ENCODE results near the gene TGM3. TPM values are rescaled to one million over a fixed set of nuclear protein-coding genes. Genes with fewer than 3 reads are reported as not detected.

Gene TGM3
- total RNA-seq, 1 donor from 2014 or later: 1.5 TPM

DNA sequence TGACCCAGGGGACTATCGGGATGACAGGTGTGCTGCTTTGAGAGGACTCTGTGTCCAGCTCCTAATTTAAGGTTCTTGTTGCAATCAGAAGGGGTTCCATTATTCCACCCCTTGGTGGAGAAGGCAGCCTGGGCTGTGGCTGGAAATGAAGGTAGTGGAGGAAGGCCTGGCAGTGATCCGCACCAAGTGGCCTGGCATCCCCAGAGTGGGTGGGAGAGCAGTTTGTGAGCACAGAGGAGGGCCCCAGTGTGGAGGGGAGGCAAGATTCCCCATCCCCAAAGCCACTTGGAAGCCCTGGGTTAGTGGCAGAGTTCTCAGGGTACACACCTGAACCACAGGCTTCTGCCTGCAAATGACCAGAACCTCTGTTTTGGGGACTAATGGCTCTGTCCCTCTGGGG lies 2.3 kb downstream of the TGM3 start:
- Mint-ChIP-seq H3K36me3 (no peaks in the 10 kb centered on the region), H3K27me3 (peaks cover 43% of the 10 kb centered on the region), H3K9me3 (no peaks in the 10 kb centered on the region), H3K4me3 (no peak overlapping the region), H3K4me1 (ENCODE audit: unreplicated experiment) (peaks cover 25% of the 10 kb centered on the region), H3K27ac (peak overlapping the region; percentile 0)
- TF ChIP-seq, protein P1, sequence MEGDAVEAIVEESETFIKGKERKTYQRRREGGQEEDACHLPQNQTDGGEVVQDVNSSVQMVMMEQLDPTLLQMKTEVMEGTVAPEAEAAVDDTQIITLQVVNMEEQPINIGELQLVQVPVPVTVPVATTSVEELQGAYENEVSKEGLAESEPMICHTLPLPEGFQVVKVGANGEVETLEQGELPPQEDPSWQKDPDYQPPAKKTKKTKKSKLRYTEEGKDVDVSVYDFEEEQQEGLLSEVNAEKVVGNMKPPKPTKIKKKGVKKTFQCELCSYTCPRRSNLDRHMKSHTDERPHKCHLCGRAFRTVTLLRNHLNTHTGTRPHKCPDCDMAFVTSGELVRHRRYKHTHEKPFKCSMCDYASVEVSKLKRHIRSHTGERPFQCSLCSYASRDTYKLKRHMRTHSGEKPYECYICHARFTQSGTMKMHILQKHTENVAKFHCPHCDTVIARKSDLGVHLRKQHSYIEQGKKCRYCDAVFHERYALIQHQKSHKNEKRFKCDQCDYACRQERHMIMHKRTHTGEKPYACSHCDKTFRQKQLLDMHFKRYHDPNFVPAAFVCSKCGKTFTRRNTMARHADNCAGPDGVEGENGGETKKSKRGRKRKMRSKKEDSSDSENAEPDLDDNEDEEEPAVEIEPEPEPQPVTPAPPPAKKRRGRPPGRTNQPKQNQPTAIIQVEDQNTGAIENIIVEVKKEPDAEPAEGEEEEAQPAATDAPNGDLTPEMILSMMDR (conservative IDR thresholded peaks at IDR 0.05): no peak
- no peak for DNase-seq (ENCODE audit: extremely low spot score, unreplicated experiment)

DNA sequence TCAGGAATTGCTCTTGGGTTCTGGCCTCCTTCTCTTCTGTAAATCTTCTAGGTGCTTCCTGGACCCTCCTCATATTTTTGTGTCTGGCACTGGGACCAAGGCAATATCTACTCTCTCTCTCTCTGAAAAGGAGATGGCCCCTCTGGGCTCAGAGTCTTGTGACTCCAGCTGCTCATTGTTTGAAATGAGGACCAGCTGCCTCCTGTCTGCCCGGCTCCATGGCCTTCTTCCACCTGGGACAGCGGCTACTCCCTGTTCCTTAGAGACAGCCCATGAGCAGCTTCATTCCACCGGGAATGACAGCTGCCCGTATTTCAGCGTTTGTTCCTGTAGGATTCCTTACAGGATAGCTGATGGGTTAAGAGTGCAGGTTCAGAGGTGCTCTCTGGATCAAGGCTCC lies 2.9 kb downstream of the TGM3 start:
- H3K4me3 Mint-ChIP-seq: no peak overlapping the region
- H3K27me3 Mint-ChIP-seq: peaks cover 43% of the 10 kb centered on the region
- TF ChIP-seq, protein P1 (conservative IDR thresholded peaks at IDR 0.05): no peak
- no peaks in the 10 kb centered on the region for H3K36me3 Mint-ChIP-seq
- no peak for DNase-seq (ENCODE audit: extremely low spot score, unreplicated experiment)
- peak overlapping the region; percentile 50 for H3K27ac Mint-ChIP-seq
- H3K4me1 Mint-ChIP-seq (ENCODE audit: unreplicated experiment): peaks cover 25% of the 10 kb centered on the region
- no peaks in the 10 kb centered on the region for H3K9me3 Mint-ChIP-seq

DNA sequence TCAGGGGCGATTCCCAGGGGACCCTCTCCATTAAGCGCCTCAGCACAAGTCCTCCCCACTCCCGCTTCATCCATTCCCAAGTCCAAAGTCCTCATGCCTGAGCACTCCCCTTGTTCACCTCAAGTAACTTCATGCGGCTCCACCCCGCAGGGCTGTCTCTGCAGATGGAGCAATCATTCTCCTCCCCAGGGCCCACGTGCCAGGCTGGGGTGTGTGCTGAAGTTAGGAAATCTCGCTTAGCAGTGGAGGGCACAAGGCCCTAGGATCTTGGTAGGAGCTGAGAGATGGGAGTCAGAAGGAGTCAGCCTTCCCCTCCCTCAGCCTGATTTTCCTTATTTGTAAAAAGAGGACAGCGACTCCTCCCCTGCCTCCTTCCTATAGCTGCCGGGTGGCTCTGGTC lies 3.5 kb downstream of the TGM3 start:
- no peak overlapping the region for H3K27ac Mint-ChIP-seq
- no peak overlapping the region for H3K4me3 Mint-ChIP-seq
- peaks cover 41% of the 10 kb centered on the region for H3K27me3 Mint-ChIP-seq
- H3K4me1 Mint-ChIP-seq (ENCODE audit: unreplicated experiment): peaks cover 20% of the 10 kb centered on the region
- TF ChIP-seq, protein P1 (conservative IDR thresholded peaks at IDR 0.05): no peak
- no peak for DNase-seq (ENCODE audit: extremely low spot score, unreplicated experiment)
- H3K9me3 Mint-ChIP-seq: no peaks in the 10 kb centered on the region
- H3K36me3 Mint-ChIP-seq: no peaks in the 10 kb centered on the region

DNA sequence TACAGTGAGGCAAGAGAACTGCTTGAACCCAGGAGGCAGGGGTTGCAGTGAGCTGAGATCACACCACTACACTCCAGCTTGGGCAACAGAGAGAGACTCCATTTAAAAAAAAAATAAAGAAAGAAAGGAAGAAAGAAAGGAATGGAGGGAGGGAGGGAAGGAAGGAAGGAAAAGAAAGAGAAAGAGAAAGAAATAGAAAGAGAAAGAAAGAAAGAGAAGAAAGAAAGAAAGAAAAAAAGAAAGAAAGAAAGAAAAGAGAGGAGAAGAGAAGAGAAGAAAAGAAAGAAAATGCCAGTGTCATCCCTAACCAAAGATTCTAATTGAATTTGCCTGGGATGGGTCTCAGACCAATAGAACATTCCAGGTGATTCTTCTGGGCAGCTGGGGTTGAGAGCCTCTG lies 4.2 kb downstream of the TGM3 start:
- TF ChIP-seq, protein P1 (conservative IDR thresholded peaks at IDR 0.05): no peak
- peaks cover 20% of the 10 kb centered on the region for H3K4me1 Mint-ChIP-seq (ENCODE audit: unreplicated experiment)
- no peaks in the 10 kb centered on the region for H3K36me3 Mint-ChIP-seq
- H3K27me3 Mint-ChIP-seq: peaks cover 34% of the 10 kb centered on the region
- no peak overlapping the region for H3K27ac Mint-ChIP-seq
- no peak overlapping the region for H3K4me3 Mint-ChIP-seq
- no peak for DNase-seq (ENCODE audit: extremely low spot score, unreplicated experiment)
- no peaks in the 10 kb centered on the region for H3K9me3 Mint-ChIP-seq

- H3K4me1 Mint-ChIP-seq (ENCODE audit: unreplicated experiment): peaks cover 20% of the 10 kb centered on the region
- TF ChIP-seq, protein P1 (conservative IDR thresholded peaks at IDR 0.05): no peak
- H3K27me3 Mint-ChIP-seq: peaks cover 33% of the 10 kb centered on the region
- no peaks in the 10 kb centered on the region for H3K9me3 Mint-ChIP-seq
- no peak overlapping the region for H3K4me3 Mint-ChIP-seq
- H3K36me3 Mint-ChIP-seq: no peaks in the 10 kb centered on the region
- H3K27ac Mint-ChIP-seq: no peak overlapping the region
- DNase-seq (ENCODE audit: extremely low spot score, unreplicated experiment): no peak
Observed at GRCh38 chr20:2300420-2300819, 4.6 kb downstream of the TGM3 start.

DNA sequence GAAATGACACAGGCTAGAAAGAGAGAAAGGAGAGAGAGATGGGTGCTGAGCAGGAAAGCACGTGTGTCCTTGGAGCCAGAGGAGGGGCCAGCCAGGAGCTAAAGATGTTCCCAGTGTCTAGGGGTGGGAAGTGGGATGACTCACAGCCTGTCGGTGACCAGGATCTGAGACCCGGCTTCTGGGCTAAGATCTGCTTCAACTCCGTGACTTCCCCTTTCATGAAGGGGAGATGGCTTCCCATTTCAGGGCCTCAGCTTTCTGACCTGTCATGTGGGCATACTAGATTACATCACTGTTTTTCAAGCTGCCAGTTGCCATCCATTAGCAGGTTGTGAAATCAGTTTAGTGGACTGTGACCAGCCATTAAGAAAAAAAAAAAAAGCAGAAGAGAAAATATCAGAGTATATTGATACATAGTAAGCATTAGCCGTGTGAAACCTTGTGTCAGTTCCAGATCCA lies 5.4 kb downstream of the TGM3 start:
- no peak for DNase-seq (ENCODE audit: extremely low spot score, unreplicated experiment)
- Mint-ChIP-seq H3K4me1 (ENCODE audit: unreplicated experiment) (peaks cover 14% of the 10 kb centered on the region), H3K27me3 (peaks cover 31% of the 10 kb centered on the region), H3K27ac (no peak overlapping the region), H3K36me3 (no peaks in the 10 kb centered on the region), H3K4me3 (no peak overlapping the region), H3K9me3 (no peaks in the 10 kb centered on the region)
- TF ChIP-seq, protein P1 (conservative IDR thresholded peaks at IDR 0.05): no peak
